Measurements from ENCODE around the gene ASB1. TPM values are rescaled to one million over a fixed set of nuclear protein-coding genes. Genes with fewer than 3 reads are reported as not detected.

The ASB1 gene
- total and polyA plus RNA-seq, 2 of the 13 experiments (the other 11 are each of a cell fraction or from before 2014, with no cell fraction given): 48.6 to 49.2 TPM

DNA sequence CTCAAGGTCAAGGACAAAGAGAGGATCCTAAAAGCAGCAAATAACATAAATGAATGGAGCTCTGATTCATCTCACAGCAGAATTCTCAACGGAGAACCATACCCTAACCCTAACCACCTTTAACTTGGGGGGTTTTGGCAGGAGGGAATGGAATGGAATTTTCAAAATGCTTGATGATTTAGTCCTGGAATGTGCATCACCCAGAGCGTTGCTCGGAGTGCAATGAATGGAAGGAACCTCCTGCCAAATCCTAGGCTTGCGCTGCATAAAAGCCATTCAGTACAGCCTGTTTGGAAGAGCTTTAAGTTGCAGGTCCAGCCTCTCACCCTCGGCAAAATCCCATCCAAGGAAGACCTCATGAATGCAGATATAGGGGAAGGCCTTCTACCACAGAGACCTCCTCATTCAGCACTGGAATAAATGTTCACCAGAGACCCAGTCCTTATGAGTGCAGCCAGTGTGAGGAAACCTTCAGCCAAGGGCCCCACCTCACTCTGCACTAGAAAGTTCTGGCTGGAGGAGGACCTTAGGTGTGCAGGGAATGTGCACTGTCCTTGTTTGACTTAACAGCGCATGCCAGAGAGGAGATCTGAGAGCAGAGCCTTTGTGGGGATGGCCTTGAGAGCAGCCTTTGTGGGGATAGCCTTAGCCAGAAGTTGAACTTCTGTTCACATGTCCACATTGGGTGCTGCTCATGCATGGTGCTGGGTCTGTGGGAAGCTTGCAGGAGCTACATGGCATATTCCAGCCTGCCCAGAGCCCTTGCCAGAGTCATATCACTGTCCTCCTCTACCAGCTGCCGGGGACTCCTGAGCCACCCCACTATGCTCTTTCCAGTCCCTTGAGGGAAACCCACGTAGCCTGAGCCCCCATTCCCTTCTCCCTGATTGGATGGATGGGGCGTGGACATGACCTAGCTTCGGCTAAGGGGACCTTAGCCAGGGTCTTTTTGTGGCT, 30.5 kb downstream of the ASB1 start (continued):
- TF ChIP-seq, protein P1, sequence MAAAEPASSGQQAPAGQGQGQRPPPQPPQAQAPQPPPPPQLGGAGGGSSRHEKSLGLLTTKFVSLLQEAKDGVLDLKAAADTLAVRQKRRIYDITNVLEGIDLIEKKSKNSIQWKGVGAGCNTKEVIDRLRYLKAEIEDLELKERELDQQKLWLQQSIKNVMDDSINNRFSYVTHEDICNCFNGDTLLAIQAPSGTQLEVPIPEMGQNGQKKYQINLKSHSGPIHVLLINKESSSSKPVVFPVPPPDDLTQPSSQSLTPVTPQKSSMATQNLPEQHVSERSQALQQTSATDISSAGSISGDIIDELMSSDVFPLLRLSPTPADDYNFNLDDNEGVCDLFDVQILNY (CRISPR knock-in tag; conservative IDR thresholded peaks at IDR 0.05): no peak
- TF ChIP-seq ZNF549 (CRISPR knock-in tag; IDR thresholded peaks at IDR 0.05) (no peak), ZNF768 (CRISPR knock-in tag; IDR thresholded peaks at IDR 0.05) (no peak), EEA1 (CRISPR knock-in tag; IDR thresholded peaks at IDR 0.05; ENCODE audit: borderline replicate concordance) (no peak), ZNF776 (CRISPR knock-in tag; IDR thresholded peaks at IDR 0.05) (no peak), ZNF558 (CRISPR knock-in tag; IDR thresholded peaks at IDR 0.05; ENCODE audit: borderline replicate concordance) (no peak), RAD51 (IDR thresholded peaks at IDR 0.05; ENCODE audit: borderline replicate concordance) (no peak), GTF3A (CRISPR knock-in tag; conservative IDR thresholded peaks at IDR 0.05) (no peak), ZNF75D (CRISPR knock-in tag; IDR thresholded peaks at IDR 0.05; ENCODE audit: borderline replicate concordance) (no peak), ZNF317 (CRISPR knock-in tag; IDR thresholded peaks at IDR 0.05) (no peak), RFXAP (CRISPR knock-in tag; IDR thresholded peaks at IDR 0.05; ENCODE audit: borderline replicate concordance) (peak; percentile 66; the same call in 1 of the 2 replicates), SSRP1 (CRISPR knock-in tag; IDR thresholded peaks at IDR 0.05) (no peak), ZNF572 (CRISPR knock-in tag; IDR thresholded peaks at IDR 0.05) (no peak), HCFC1 (IDR thresholded peaks at IDR 0.05; ENCODE audit: low read depth, low read length) (no peak), DNMT3B (CRISPR knock-in tag; conservative IDR thresholded peaks at IDR 0.05) (no peak; the same call in 1 of the 2 replicates), TBL1XR1 (IDR thresholded peaks at IDR 0.05; ENCODE audit: borderline replicate concordance, low read length, partially characterized antibody) (no peak), ZFP37 (CRISPR knock-in tag; IDR thresholded peaks at IDR 0.05; ENCODE audit: borderline replicate concordance) (no peak), PHF8 (CRISPR knock-in tag; IDR thresholded peaks at IDR 0.05) (peak; percentile 44; the same call in 1 of the 2 replicates), PAWR (CRISPR knock-in tag; IDR thresholded peaks at IDR 0.05; ENCODE audit: borderline replicate concordance) (no peak)
- TF ChIP-seq, protein P2, sequence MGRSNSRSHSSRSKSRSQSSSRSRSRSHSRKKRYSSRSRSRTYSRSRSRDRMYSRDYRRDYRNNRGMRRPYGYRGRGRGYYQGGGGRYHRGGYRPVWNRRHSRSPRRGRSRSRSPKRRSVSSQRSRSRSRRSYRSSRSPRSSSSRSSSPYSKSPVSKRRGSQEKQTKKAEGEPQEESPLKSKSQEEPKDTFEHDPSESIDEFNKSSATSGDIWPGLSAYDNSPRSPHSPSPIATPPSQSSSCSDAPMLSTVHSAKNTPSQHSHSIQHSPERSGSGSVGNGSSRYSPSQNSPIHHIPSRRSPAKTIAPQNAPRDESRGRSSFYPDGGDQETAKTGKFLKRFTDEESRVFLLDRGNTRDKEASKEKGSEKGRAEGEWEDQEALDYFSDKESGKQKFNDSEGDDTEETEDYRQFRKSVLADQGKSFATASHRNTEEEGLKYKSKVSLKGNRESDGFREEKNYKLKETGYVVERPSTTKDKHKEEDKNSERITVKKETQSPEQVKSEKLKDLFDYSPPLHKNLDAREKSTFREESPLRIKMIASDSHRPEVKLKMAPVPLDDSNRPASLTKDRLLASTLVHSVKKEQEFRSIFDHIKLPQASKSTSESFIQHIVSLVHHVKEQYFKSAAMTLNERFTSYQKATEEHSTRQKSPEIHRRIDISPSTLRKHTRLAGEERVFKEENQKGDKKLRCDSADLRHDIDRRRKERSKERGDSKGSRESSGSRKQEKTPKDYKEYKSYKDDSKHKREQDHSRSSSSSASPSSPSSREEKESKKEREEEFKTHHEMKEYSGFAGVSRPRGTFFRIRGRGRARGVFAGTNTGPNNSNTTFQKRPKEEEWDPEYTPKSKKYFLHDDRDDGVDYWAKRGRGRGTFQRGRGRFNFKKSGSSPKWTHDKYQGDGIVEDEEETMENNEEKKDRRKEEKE (IDR thresholded peaks at IDR 0.05): no peak
- TF ChIP-seq, protein P3, sequence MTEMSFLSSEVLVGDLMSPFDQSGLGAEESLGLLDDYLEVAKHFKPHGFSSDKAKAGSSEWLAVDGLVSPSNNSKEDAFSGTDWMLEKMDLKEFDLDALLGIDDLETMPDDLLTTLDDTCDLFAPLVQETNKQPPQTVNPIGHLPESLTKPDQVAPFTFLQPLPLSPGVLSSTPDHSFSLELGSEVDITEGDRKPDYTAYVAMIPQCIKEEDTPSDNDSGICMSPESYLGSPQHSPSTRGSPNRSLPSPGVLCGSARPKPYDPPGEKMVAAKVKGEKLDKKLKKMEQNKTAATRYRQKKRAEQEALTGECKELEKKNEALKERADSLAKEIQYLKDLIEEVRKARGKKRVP (CRISPR knock-in tag; IDR thresholded peaks at IDR 0.05): no peak
- TF ChIP-seq, protein P4, sequence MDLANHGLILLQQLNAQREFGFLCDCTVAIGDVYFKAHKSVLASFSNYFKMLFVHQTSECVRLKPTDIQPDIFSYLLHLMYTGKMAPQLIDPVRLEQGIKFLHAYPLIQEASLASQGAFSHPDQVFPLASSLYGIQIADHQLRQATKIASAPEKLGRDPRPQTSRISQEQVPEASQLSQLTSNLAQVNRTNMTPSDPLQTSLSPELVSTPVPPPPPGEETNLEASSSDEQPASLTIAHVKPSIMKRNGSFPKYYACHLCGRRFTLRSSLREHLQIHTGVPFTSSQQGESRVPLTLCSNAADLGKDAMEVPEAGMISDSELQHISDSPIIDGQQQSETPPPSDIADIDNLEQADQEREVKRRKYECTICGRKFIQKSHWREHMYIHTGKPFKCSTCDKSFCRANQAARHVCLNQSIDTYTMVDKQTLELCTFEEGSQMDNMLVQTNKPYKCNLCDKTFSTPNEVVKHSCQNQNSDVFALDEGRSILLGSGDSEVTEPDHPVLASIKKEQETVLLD (CRISPR knock-in tag; IDR thresholded peaks at IDR 0.05; ENCODE audit: low read depth): no peak
- TF ChIP-seq, protein P5, sequence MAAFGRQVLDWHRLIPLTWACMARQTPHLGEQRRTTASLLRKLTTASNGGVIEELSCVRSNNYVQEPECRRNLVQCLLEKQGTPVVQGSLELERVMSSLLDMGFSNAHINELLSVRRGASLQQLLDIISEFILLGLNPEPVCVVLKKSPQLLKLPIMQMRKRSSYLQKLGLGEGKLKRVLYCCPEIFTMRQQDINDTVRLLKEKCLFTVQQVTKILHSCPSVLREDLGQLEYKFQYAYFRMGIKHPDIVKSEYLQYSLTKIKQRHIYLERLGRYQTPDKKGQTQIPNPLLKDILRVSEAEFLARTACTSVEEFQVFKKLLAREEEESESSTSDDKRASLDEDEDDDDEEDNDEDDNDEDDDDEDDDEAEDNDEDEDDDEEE (CRISPR knock-in tag; IDR thresholded peaks at IDR 0.05): no peak; the same call in 1 of the 2 replicates

Data from HepG2 (cell line).